Natural killer cell (primary cell): ENCODE measurements around the gene TENM4. TPM values are rescaled to one million over a fixed set of nuclear protein-coding genes. Genes with fewer than 3 reads are reported as not detected.

Experiments used
- ATAC-seq, 3 donors: fragments of 150-1000 bp in 2 of 3; fragments of 200-7000 bp in 1 of 3; cut with Tn5 transposase; 1 replicate in 1 of 3; 2 replicates in 2 of 3; pipeline ENCODE4 v1.10.0; 2021; ENCODE audit warnings: mild to moderate bottlenecking in 2 of 3, moderate library complexity in 2 of 3
- DNase-seq, 2 donors: peaks; one replicate each; pipeline versions ENCODE4 v3.0.0 to v3.0.0-alpha.2; 2013 to 2021; ENCODE audit warnings: mixed read lengths in 1 of 2
- H3K27ac ChIP-seq: one replicate; pipeline ENCODE4 v1.5.1; 2013; ENCODE audit warnings: mild to moderate bottlenecking, low read length
- H3K27me3 ChIP-seq: one replicate; pipeline ENCODE4 v1.6.1; 2013; ENCODE audit warnings: low read length; ENCODE audit not compliant: control insufficient read depth, insufficient read depth
- H3K36me3 ChIP-seq: one replicate; pipeline ENCODE4 v1.6.1; 2013; ENCODE audit warnings: low read length; ENCODE audit not compliant: control insufficient read depth, insufficient read depth
- H3K4me1 ChIP-seq: one replicate; pipeline ENCODE4 v1.6.1; 2013; ENCODE audit warnings: low read length; ENCODE audit not compliant: control insufficient read depth, insufficient read depth
- H3K4me3 ChIP-seq: one replicate; pipeline ENCODE4 v1.5.1; 2013; ENCODE audit warnings: low read length
- H3K9me3 ChIP-seq: one replicate; pipeline ENCODE4 v1.6.1; 2013; ENCODE audit warnings: low read length; ENCODE audit not compliant: control insufficient read depth, insufficient read depth
- H3K27ac Mint-ChIP-seq, 2 donors: one replicate each; pipeline ENCODE4 v1.8.0; 2022; ENCODE audit warnings: mild to moderate bottlenecking in 2 of 2, mixed read lengths in 2 of 2, moderate library complexity in 1 of 2
- H3K27me3 Mint-ChIP-seq, 2 donors: one replicate each; pipeline ENCODE4 v1.8.0; 2022; ENCODE audit warnings: low read depth in 2 of 2, mixed read lengths in 2 of 2
- H3K36me3 Mint-ChIP-seq: one replicate; pipeline ENCODE4 v1.8.0; 2022; ENCODE audit warnings: mixed read lengths
- H3K4me1 Mint-ChIP-seq, 2 donors: one replicate each; pipeline ENCODE4 v1.8.0; 2022; ENCODE audit warnings: mixed read lengths in 2 of 2
- H3K4me3 Mint-ChIP-seq: one replicate; pipeline ENCODE4 v1.8.0; 2022; ENCODE audit warnings: mild to moderate bottlenecking, moderate library complexity, mixed read lengths
- H3K9me3 Mint-ChIP-seq, 2 donors: one replicate each; pipeline ENCODE4 v1.8.0; 2022; ENCODE audit warnings: mixed read lengths in 2 of 2
- WGBS: methylation state at CpG from one replicate; pipeline ENCODE4 v1.1.7; 2013; ENCODE audit warnings: missing lambda C conversion rate; ENCODE audit not compliant: insufficient coverage; 5-methylcytosine and 5-hydroxymethylcytosine counted together
- intact Hi-C: fragments of 100-400 bp; cut with micrococcal nuclease; formaldehyde crosslinking; loops from one replicate; pipeline ENCODE4 v1.14.2; 2022
- total RNA-seq, 4 donors: library from RNA; stranded (reverse); fragments of 120-200 nt in 1 of 4; gene quantifications; one replicate each; pipeline versions ENCODE4 v1.2.3 to v1.2.4, GENCODE V29; 2013 to 2022
- TF ChIP-seq, protein P1 (sequence below): fragments of 200-600 bp; IDR thresholded peaks from one replicate; pipeline ENCODE4 v1.8.0; 2022; ENCODE audit warnings: antibody characterized with exemption

The TENM4 gene
- total RNA-seq, 3 donors from 2014 or later (not counting 1 experiment from before 2014, with no cell fraction given) = 0.63 to 0.75 TPM; not detected in 1

DNA sequence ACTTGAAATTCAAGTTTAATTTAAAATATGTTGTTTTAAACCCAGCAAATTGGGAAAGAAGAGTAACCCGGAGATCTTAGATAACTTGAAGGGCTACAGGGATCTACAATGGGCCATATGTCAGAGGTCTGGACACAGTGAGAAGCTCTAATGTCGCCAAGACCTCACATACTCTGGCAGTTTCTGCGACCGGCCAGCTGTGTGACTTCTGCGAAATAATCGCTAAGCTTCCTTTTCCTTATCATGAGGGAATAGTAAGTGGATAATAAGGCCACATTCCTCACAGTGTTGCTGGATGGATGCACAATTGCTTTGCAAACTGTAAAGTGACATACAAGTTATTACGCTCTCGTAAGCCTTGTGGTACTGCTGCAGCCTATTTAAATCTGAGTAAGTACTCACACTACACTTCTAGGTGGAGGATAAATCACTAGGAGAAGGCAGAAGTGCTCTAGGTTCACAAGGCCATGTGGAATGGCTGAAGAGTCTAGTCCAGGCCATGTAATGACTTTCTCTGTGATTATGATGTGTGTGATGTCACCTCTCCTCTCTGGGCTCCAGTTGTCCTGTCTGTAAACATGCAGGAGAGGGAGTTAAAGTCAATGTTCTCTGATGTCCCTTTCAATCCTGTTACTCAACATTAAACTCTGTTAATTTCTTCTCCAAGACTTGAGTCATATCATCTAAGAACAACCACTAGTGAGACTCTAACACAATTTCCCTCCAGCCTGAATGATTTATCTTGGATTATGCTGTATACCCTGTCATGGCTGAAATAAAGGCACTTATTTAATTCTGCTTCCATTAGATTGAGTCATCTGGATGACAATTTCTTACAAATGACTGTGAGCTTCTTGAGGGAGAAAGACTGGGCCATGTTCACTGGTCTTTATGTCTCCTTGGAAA, 673.5 kb downstream of the TENM4 start:
- H3K4me3 Mint-ChIP-seq = no peak overlapping the region
- intact Hi-C loops = no loop called here
- H3K27ac Mint-ChIP-seq = no peak overlapping the region

DNA sequence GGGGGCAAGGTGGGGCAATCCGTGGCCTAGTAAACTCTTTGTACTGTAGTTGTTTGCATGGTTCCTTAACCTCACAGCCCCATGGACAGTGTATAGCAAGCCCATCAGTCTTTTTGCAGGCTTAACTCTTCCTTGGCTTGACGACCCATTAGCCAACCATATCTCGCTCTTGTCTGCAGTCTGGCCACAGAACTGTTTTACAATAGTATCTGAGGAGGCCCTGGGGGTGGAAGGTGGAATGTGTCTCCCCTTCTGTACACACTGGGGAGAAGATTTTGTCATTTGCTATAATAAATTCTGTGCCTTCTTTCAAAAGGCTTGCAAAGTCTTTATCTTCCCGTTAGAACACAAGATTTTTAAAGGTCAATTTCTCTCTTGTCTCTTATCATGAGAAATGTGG, 675.9 kb downstream of the TENM4 start:
- WGBS = 85% methylated on average over 2 of the region's 4 CpGs
- Histone ChIP-seq H3K27ac (no peak overlapping the region), H3K4me1 (no peaks in the 10 kb centered on the region), H3K9me3 (no peaks in the 10 kb centered on the region), H3K36me3 (no peaks in the 10 kb centered on the region), H3K4me3 (no peak overlapping the region), H3K27me3 (no peaks in the 10 kb centered on the region)
- intact Hi-C loops = no loop called here
- TF ChIP-seq, protein P1, sequence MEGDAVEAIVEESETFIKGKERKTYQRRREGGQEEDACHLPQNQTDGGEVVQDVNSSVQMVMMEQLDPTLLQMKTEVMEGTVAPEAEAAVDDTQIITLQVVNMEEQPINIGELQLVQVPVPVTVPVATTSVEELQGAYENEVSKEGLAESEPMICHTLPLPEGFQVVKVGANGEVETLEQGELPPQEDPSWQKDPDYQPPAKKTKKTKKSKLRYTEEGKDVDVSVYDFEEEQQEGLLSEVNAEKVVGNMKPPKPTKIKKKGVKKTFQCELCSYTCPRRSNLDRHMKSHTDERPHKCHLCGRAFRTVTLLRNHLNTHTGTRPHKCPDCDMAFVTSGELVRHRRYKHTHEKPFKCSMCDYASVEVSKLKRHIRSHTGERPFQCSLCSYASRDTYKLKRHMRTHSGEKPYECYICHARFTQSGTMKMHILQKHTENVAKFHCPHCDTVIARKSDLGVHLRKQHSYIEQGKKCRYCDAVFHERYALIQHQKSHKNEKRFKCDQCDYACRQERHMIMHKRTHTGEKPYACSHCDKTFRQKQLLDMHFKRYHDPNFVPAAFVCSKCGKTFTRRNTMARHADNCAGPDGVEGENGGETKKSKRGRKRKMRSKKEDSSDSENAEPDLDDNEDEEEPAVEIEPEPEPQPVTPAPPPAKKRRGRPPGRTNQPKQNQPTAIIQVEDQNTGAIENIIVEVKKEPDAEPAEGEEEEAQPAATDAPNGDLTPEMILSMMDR = no peak
- Mint-ChIP-seq H3K36me3 (no peaks in the 10 kb centered on the region), H3K9me3 (no peaks in the 10 kb centered on the region), H3K4me3 (no peak overlapping the region), H3K27ac (no peak overlapping the region), H3K27me3 (peaks cover 0 to 3% of the 10 kb centered on the region in 2 donors), H3K4me1 (no peaks in the 10 kb centered on the region)
- DNase-seq (no peak), ATAC-seq (no peak)

More for the DNA sequence above, 673.5 kb downstream of the TENM4 start:
- DNase-seq (no peak), ATAC-seq (no peak)
- Mint-ChIP-seq H3K27me3 (peaks cover 0 to 3% of the 10 kb centered on the region in 2 donors), H3K9me3 (no peaks in the 10 kb centered on the region), H3K4me1 (no peaks in the 10 kb centered on the region), H3K36me3 (no peaks in the 10 kb centered on the region)
- WGBS = 95% methylated on average over 8 of the region's 8 CpGs
- Histone ChIP-seq H3K27me3 (no peaks in the 10 kb centered on the region), H3K36me3 (no peaks in the 10 kb centered on the region), H3K27ac (no peak overlapping the region), H3K9me3 (no peaks in the 10 kb centered on the region), H3K4me3 (no peak overlapping the region), H3K4me1 (no peaks in the 10 kb centered on the region)
- TF ChIP-seq, protein P1 = no peak

DNA sequence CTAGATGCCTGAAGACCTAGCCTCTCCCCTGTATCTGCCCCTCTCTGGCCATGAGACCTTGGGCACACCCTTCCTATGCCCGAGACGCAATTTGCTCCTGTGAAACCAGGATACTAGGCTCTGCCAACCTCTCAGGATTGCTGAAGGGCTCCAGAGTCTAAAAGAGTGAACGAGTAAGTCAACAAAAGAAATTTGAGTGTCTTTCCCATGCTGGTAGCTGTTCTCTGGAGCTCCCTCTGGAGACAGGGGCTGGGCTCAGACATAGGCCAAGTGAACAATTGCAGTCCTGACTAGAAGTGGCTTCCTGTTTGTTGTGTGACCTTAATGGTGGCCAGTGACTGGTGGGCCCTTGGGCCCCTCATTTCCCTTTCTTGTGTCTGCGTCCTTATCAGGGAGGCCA, 677.2 kb downstream of the TENM4 start:
- DNase-seq = no peak
- H3K4me1 Mint-ChIP-seq = no peaks in the 10 kb centered on the region
- peaks cover 3 to 6% of the 10 kb centered on the region in 2 donors for H3K27me3 Mint-ChIP-seq
- no peak overlapping the region for H3K4me3 Mint-ChIP-seq
- H3K27me3 ChIP-seq = no peaks in the 10 kb centered on the region
- H3K9me3 ChIP-seq = no peaks in the 10 kb centered on the region
- no peak overlapping the region for H3K4me3 ChIP-seq
- H3K36me3 Mint-ChIP-seq = no peaks in the 10 kb centered on the region
- TF ChIP-seq, protein P1 = no peak
- WGBS = 86% methylated on average over 4 of the region's 4 CpGs
- H3K27ac Mint-ChIP-seq = no peak overlapping the region
- H3K4me1 ChIP-seq = no peaks in the 10 kb centered on the region
- H3K27ac ChIP-seq = no peak overlapping the region
- no peaks in the 10 kb centered on the region for H3K36me3 ChIP-seq
- H3K9me3 Mint-ChIP-seq = no peaks in the 10 kb centered on the region
- intact Hi-C loops = no loop called here
- no peak for ATAC-seq
